Brain microvascular endothelial cell (primary cell): ENCODE data around the gene CFAP91.
"Not testable (repeated sequence)": the region's sequence is repeated elsewhere in the genome, so short reads cannot be mapped to it uniquely, and the experiment has no call there.

ENCODE experiments used
- DNase-seq: peaks from one replicate; pipeline ENCODE4 v3.0.0-alpha.2; 2020
- H3K27ac ChIP-seq: fragments of 250-450 bp; sonication (Bioruptor Pico); 2 replicates; pipeline ENCODE4 v1.5.1; 2020; ENCODE audit warnings: mild to moderate bottlenecking, moderate library complexity
- H3K27me3 ChIP-seq: fragments of 250-450 bp; sonication (Bioruptor Pico); replicated peaks from 2 replicates; pipeline ENCODE4 v1.5.1; 2020; ENCODE audit warnings: mild to moderate bottlenecking
- H3K36me3 ChIP-seq: fragments of 250-450 bp; sonication (Bioruptor Pico); replicated peaks from 2 replicates; pipeline ENCODE4 v1.5.1; 2020; ENCODE audit warnings: mild to moderate bottlenecking
- H3K4me3 ChIP-seq: 2 replicates; pipeline ENCODE4 v1.5.1; 2011; ENCODE audit warnings: low read depth, mild to moderate bottlenecking, control low read depth, low read length, moderate library complexity
- CTCF ChIP-seq: IDR thresholded peaks from 2 replicates; pipeline ENCODE4 v1.5.1; 2011; ENCODE audit warnings: low read depth, mild to moderate bottlenecking, moderate library complexity, low read length, control low read depth, inconsistent platforms; ENCODE audit errors: missing control alignments
- in situ Hi-C: cut with HindIII; loops from 2 replicates; pipeline ENCODE4 v1.10.0; 2017; ENCODE audit warnings: low sequenced_read_pairs, low pct_ligation_motif_present

CFAP91 gene

GRCh38 chr3:119676020-119676419 is 26.8 kb upstream of the CFAP91 start:
- TF ChIP-seq CTCF = no peak
- peak overlapping the region; percentile 75 for H3K4me3 ChIP-seq
- no peak overlapping the region for H3K27ac ChIP-seq
- H3K27me3 ChIP-seq = no peaks in the 10 kb centered on the region
- in situ Hi-C loops = no loop called here
- H3K36me3 ChIP-seq = peaks cover 7% of the 10 kb centered on the region
- DNase-seq = no peak

GRCh38 chr3:119676771-119677640 is 25.8 kb upstream of the CFAP91 start, which contains the start of gene COX17:
TSS of gene COX17 (minus strand) at chr3:119677406. CDS start at chr3:119677310, 96 bp downstream.
- no peak for TF ChIP-seq CTCF
- Histone ChIP-seq H3K27me3 (no peaks in the 10 kb centered on the region), H3K27ac (peak within 1 kb of the TSS; percentile 47), H3K4me3 (peak within 1 kb of the TSS; percentile 75), H3K36me3 (peaks cover 7% of the 10 kb centered on the region)
- in situ Hi-C loops = no loop called here
- peak; percentile 93 for DNase-seq

- no peaks in the 10 kb centered on the region for H3K27me3 ChIP-seq
- H3K4me3 ChIP-seq = peak overlapping the region; percentile 75
- peaks cover 7% of the 10 kb centered on the region for H3K36me3 ChIP-seq
- no peak for DNase-seq
- TF ChIP-seq CTCF = no peak
- in situ Hi-C loops = no loop called here
- peak overlapping the region; percentile 23 for H3K27ac ChIP-seq
These were observed 25.2 kb upstream of the CFAP91 start for GRCh38 chr3:119677641-119677934.

GRCh38 chr3:119678209-119678608 is 24.6 kb upstream of the CFAP91 start:
- in situ Hi-C loops, H3K27ac ChIP-seq: not testable (repeated sequence)

GRCh38 chr3:119679874-119680273 is 22.9 kb upstream of the CFAP91 start:
- no peaks in the 10 kb centered on the region for H3K36me3 ChIP-seq
- H3K27me3 ChIP-seq = no peaks in the 10 kb centered on the region
- H3K4me3 ChIP-seq = no peak overlapping the region
- no peak overlapping the region for H3K27ac ChIP-seq
- no peak for TF ChIP-seq CTCF
- no peak for DNase-seq
- in situ Hi-C loops = no loop called here

More at GRCh38 chr3:119678209-119678608, 24.6 kb upstream of the CFAP91 start:
- not testable (repeated sequence) for H3K27me3 ChIP-seq, H3K4me3 ChIP-seq, DNase-seq, H3K36me3 ChIP-seq

- no peak overlapping the region for H3K27ac ChIP-seq
- peak; percentile 44 for TF ChIP-seq CTCF
- H3K36me3 ChIP-seq = no peaks in the 10 kb centered on the region
- no peaks in the 10 kb centered on the region for H3K27me3 ChIP-seq
- H3K4me3 ChIP-seq = no peak overlapping the region
- no peak for DNase-seq
- in situ Hi-C loops = no loop called here
These were observed 21.5 kb upstream of the CFAP91 start for GRCh38 chr3:119681279-119681678.
